Nephron progenitor cell (in vitro differentiated cells): Measurements from ENCODE around the gene LAMA1.

ENCODE experiments used
- DNase-seq: peaks from one replicate; pipeline ENCODE4 v3.0.0; 2021
- H3K27ac Mint-ChIP-seq: 2 replicates; pipeline ENCODE4 v1.8.0; 2021; ENCODE audit warnings: mild to moderate bottlenecking, moderate library complexity, mixed read lengths
- H3K27me3 Mint-ChIP-seq: 2 replicates; pipeline ENCODE4 v1.8.0; 2021; ENCODE audit warnings: mild to moderate bottlenecking, low read depth, mixed read lengths; ENCODE audit not compliant: poor library complexity
- H3K36me3 Mint-ChIP-seq: 2 replicates; pipeline ENCODE4 v1.8.0; 2021; ENCODE audit warnings: low read depth, mixed read lengths
- H3K4me1 Mint-ChIP-seq: 2 replicates; pipeline ENCODE4 v1.8.0; 2021; ENCODE audit warnings: mixed read lengths
- H3K4me3 Mint-ChIP-seq: 2 replicates; pipeline ENCODE4 v1.8.0; 2021; ENCODE audit warnings: mild to moderate bottlenecking, moderate library complexity, mixed read lengths
- H3K9me3 Mint-ChIP-seq: 2 replicates; pipeline ENCODE4 v1.8.0; 2021; ENCODE audit warnings: mild to moderate bottlenecking, moderate library complexity, mixed read lengths
- CTCF ChIP-seq: fragments of 200-600 bp; sonication (generic); IDR thresholded peaks from 2 replicates; pipeline ENCODE4 v1.5.0; 2021; ENCODE audit warnings: antibody characterized with exemption

Gene LAMA1

GRCh38 chr18:7141287-7141686 lies 23.7 kb upstream of the LAMA1 start:
- no peaks in the 10 kb centered on the region for H3K4me1 Mint-ChIP-seq
- no peak for DNase-seq
- H3K4me3 Mint-ChIP-seq = no peak overlapping the region
- no peak for TF ChIP-seq CTCF
- H3K27ac Mint-ChIP-seq = no peak overlapping the region
- H3K36me3 Mint-ChIP-seq = no peaks in the 10 kb centered on the region
- H3K27me3 Mint-ChIP-seq = no peaks in the 10 kb centered on the region
- no peaks in the 10 kb centered on the region for H3K9me3 Mint-ChIP-seq

GRCh38 chr18:7139409-7139808 lies 21.8 kb upstream of the LAMA1 start:
- Mint-ChIP-seq H3K27ac (no peak overlapping the region), H3K4me1 (no peaks in the 10 kb centered on the region), H3K36me3 (no peaks in the 10 kb centered on the region), H3K4me3 (no peak overlapping the region), H3K27me3 (peaks cover 2% of the 10 kb centered on the region), H3K9me3 (no peaks in the 10 kb centered on the region)
- no peak for TF ChIP-seq CTCF
- no peak for DNase-seq

- Mint-ChIP-seq H3K4me1 (peaks cover 24% of the 10 kb centered on the region), H3K36me3 (no peaks in the 10 kb centered on the region), H3K27me3 (peaks cover 2% of the 10 kb centered on the region), H3K4me3 (no peak overlapping the region), H3K9me3 (no peaks in the 10 kb centered on the region), H3K27ac (peak overlapping the region; percentile 93)
- TF ChIP-seq CTCF = no peak
- DNase-seq = no peak
Measured at GRCh38 chr18:7133181-7133580, 15.6 kb upstream of the LAMA1 start.

GRCh38 chr18:7132356-7133150 lies 15.0 kb upstream of the LAMA1 start:
- H3K36me3 Mint-ChIP-seq = no peaks in the 10 kb centered on the region
- no peak for DNase-seq
- peaks cover 26% of the 10 kb centered on the region for H3K4me1 Mint-ChIP-seq
- peak overlapping the region; percentile 93 for H3K27ac Mint-ChIP-seq
- peaks cover 2% of the 10 kb centered on the region for H3K27me3 Mint-ChIP-seq
- no peaks in the 10 kb centered on the region for H3K9me3 Mint-ChIP-seq
- no peak overlapping the region for H3K4me3 Mint-ChIP-seq
- TF ChIP-seq CTCF = no peak

GRCh38 chr18:7122376-7122775 lies 4.8 kb upstream of the LAMA1 start:
- peak overlapping the region; percentile 2 for H3K27ac Mint-ChIP-seq
- no peaks in the 10 kb centered on the region for H3K9me3 Mint-ChIP-seq
- no peak overlapping the region for H3K4me3 Mint-ChIP-seq
- peaks cover 3% of the 10 kb centered on the region for H3K4me1 Mint-ChIP-seq
- DNase-seq = no peak
- TF ChIP-seq CTCF = no peak
- H3K36me3 Mint-ChIP-seq = no peaks in the 10 kb centered on the region
- H3K27me3 Mint-ChIP-seq = peaks cover 9% of the 10 kb centered on the region
